HCT116 (cell line): Measurements from ENCODE around the gene SORCS2.

Source experiments
- CTCF ChIP-seq, 3 experiments: fragments of 200-600 bp in 1 of 3; sonication (generic) in 1 of 3; IDR thresholded peaks in 2 of 3; conservative IDR thresholded peaks in 1 of 3; 2 replicates each; pipeline ENCODE4 v1.5.1; 2012 to 2017; ENCODE audit warnings: low read depth in 2 of 3, low read length in 2 of 3, antibody characterized with exemption in 1 of 3, borderline replicate concordance in 1 of 3, control low read depth in 1 of 3, mild to moderate bottlenecking in 1 of 3, mixed read lengths in 1 of 3, mixed run types in 1 of 3, moderate library complexity in 1 of 3; ENCODE audit not compliant: insufficient read depth in 1 of 3
- EGR1 ChIP-seq: IDR thresholded peaks from 2 replicates; pipeline ENCODE4 v1.6.1; 2012; ENCODE audit warnings: low read depth
- POLR2A ChIP-seq: IDR thresholded peaks from 2 replicates; pipeline ENCODE4 v1.7.0; 2011; ENCODE audit warnings: borderline replicate concordance; ENCODE audit not compliant: insufficient read depth, insufficient read length; ENCODE audit errors: extremely low read depth
- ZNF274 ChIP-seq: fragments of 200-500 bp; sonication (Bioruptor generic); IDR thresholded peaks from 2 replicates; pipeline ENCODE4 v1.6.1; 2014; ENCODE audit warnings: mild to moderate bottlenecking, low read depth, low read length, inconsistent platforms

DNA sequence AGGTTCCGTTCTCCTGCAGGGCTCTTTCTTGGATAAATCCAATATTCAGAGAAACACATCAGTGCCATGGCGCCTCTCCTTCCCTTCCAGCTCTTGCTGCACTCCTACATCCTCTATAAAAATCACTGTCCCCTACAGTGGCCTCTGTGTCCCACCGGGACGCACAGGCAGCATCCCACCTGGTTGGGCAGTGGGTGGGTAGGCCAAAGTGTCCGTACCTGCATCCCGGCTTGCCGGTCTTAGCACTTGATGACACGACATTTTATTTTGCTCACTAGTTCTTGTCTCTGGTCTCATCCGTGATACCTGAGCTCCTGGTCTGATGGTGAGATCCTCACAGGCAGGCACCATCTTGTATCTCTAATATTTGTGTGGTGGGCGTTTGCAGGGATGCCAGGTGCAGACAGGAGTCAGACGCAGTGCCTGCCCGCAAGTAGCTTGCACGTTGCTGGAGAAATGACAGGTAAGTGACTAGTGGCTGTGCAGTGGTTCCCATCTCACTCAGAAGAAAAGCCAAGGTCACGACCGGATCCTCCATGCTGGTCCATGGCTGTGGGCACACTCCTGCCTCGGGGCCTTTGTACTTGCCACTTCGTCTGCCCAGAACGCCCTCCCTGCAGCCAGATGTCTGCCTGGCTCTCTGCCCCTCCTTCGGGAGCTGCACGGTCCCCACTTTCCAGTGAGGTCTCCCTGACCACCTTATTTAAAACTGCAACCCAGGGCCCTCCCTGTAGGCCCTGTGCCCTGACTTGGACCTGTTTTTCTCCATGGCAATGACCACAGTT, 109.7 kb downstream of the SORCS2 start:
- TF ChIP-seq POLR2A (no peak), CTCF (IDR thresholded peaks at IDR 0.05 in 2 of 3, conservative IDR thresholded peaks at IDR 0.05 in 1 of 3; ENCODE audit: borderline replicate concordance in 1 of 3, insufficient read depth in 1 of 3, low read depth in 2 of 3, low read length in 2 of 3) (no peak), ZNF274 (no peak), EGR1 (no peak)
